Stimulated activated CD4-positive, alpha-beta T cell treated with anti-CD3 and anti-CD28 coated beads, Interleukin-2, amount 100 ng/mL, for 48 hours (primary cell): ENCODE results near the gene FEZ2.

Experiments
- DNase-seq, 2 donors: peaks; one replicate each; pipeline ENCODE4 v3.0.0-alpha.2; 2020

The FEZ2 gene

DNA sequence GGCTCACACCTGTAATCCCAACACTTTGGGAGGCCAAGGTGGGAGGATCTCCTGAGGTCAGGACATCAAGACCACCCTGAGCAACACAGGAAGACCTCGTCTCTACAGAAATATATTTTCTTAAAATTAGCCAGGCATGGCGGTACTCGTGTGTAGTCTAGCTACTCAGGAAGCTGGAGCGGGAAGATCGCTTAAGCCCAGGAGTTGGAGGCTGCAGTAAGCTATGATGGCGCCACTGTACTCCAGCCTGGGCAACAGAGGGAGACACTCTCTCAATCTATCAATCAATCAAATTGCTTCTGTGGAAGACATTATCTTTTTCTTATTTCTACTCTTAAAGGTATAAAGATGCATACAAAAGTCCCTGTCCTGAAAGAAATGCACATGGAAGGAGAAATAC, 11.3 kb downstream of the FEZ2 start:
- no peak for DNase-seq

DNA sequence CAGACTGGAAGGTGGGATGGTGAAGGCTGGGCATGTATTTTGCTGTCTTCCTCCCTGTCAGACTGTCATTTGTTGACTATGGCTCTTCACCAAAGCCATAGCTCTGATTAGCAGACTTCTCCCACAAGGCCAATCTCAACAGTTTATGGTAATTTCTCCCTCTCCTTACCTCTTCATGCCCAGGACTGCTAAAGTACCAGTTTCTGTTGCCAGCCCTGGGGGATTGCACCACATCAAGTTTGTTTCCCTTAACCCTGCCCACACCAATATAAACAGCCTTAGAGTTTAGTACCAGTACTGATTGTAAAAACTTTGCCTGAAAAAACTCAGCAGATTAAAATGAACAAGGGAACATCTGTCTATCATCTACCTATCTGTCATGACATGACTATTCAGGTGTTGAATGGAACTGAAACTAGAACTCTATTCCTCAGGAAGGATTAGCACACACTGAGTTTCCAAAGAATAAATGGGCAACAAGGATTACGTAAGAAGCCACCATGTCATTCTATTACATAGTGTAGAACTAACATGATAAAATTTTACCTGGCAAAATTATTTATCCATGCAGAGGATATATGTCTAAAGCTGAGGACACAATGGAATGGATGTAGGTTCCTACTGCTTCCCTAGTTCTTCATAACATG, 13.7 kb downstream of the FEZ2 start:
- no peak for DNase-seq

DNA sequence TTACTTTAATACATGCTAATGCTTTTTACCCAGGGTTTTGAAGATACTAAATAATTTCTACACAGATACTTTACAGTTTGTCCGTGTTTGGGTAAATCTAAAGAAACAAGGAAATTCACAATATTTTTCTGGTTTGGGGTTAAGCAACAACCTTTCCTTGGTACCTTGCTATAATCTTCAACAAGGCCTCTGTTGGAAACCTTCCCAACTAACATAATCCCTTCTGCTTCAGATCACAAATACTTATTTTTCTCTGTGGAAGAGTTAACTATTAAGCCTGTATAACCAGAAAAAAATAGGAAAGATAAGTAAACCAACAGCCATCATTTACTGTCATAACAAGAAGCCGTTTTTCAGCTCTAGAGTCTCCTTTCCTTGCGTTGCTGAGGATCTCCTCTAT, 15.0 kb downstream of the FEZ2 start:
- DNase-seq = no peak

DNA sequence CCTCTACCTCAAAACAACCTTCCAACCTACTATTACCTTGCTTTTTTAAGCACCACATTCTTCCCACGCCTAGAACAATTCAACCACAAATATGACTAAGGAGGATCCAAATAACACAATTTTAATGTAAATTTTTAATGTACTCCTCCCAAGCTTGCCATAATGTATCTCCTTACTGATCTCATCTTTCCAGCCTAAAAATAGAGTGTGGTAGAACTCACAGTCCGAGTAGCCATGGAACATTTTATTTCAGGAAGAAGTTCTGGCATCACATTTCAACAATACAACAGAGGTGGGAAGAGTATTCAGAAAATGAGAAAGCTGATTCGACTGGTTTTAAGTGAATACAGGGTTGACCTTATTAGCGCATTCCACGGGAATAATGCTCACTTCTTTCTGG, 15.4 kb downstream of the FEZ2 start:
- no peak for DNase-seq

DNA sequence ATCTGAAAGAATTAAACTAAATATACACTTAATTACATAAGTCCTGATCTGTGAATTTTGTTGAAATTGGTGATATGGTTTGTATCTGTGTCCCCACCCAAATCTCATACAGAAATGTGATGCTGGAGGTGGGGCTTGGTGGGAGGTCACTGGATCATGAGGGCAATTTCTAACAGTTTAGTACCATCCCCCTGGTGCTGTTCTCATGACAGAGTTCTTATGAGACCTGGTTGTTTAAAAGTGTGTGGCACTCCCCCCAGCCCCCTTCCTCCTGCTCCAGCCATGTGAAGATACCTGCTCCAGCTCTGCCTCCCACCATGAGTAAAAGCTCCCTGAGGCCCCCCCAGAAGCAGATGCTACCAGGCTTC, 18.7 kb downstream of the FEZ2 start:
- no peak for DNase-seq

DNA sequence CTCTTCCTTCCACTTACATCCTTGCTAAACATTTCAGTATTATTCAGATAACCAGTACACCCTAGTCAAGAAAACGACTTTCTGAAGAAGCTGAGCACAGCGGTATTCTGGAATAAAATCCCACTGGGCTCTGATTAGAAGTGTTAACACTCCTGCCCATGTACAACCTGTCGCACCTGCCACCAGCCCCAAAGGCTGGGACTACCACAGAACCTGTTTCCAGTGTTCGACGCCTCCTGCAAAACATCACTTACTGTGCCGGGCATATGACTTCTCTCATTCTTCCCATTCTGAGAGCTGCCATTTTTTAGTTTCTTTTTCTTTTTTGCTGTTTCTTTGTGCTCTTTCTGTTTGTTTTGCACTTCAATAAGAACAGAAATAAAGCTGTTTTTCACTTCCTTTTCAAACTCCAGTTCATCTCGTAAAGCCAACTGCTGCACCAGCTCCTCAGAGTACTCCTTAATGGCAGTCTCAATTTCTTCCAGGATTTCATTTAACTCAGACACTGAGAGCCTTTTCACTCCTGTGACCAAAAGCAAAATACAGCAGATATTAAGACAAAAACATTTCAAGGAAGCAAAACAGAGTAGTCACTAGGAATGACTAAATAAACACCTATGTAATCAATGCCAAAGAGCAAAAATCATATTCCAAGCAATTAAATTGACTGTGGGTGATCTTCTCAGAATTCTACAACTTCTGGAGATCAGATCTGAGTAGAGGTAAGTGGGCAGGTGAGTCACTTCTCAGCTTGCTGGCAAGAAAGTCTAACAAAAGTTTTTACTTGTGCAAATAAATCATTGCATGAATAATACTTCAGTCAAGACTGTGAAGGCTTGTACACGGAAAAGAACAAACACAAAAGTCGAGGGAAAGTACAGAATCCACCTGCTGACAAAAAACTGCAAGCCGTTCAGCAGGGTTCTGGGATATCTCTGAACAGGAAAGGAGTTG, 19.3 kb downstream of the FEZ2 start:
- DNase-seq = no peak

DNA sequence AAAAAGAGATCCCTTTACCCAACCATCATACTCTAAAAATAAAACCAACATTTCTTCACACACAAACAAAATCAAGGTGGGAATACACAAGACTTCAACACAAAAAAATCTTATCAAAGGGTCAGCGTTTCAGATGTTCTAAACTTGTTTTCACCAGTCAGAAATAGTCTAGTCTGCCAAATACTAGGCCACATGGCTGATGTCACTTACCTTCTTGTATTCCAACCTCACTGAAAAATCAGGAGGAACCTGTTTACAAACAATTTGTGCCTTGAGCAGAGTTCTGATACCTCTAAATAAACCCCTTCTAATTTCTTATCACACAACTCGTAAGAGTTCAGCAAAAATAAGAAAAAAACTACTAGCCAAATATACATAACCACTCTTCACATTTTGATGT, 20.1 kb downstream of the FEZ2 start:
- no peak for DNase-seq

DNA sequence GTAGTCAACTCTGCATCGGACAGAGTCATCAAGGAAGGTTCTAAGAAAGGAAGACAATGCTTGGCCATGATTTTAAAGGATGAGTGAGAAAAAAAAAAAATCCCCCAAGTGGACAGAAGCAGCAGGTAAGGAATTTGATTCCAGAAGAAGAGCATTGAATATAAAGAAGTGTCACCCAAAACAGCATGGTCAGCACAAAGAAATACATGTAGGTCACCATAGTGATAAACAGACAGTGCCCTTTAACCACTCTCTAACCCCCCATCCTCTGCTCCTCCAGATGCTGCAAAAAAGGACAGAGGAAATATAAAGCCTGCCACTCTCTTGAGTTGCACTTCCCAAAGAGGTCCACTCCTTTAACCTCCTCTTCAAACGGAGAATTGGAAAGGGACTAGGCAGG, 23.4 kb downstream of the FEZ2 start:
- no peak for DNase-seq

DNA sequence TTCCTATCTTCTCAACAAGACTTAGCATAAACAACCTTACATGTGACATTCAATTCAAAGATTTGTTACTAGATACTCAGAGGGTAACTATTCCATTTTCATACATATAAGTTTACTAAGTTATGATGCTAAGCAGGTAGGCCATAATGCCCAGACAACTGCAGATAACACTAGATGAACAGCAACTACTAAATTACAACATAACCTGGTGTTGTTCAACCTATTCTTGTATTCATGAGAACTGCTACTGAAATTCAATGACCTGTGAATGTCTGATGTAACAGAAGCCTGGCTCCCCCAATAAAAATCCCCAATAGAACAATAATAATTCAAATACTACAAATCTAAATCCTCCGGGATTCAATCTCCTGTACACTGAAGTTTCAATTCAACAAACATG, 24.8 kb downstream of the FEZ2 start:
- DNase-seq = no peak

DNA sequence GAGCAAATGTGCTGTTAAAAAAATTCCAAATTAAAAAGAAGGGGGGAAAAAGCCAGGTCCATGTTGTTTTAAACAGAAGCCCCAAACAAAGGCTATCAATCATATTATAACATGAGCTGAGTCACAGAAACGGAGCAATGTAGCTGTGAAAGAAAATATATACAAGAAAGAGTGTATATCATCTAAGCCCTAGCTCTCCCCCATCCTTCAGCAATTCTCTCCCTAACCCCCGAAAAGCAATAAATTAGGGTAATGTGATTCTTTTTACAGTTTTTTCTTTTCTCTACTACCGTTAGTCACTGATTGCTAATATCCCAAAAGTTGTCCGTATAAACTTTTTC, 25.3 kb downstream of the FEZ2 start:
- no peak for DNase-seq

DNA sequence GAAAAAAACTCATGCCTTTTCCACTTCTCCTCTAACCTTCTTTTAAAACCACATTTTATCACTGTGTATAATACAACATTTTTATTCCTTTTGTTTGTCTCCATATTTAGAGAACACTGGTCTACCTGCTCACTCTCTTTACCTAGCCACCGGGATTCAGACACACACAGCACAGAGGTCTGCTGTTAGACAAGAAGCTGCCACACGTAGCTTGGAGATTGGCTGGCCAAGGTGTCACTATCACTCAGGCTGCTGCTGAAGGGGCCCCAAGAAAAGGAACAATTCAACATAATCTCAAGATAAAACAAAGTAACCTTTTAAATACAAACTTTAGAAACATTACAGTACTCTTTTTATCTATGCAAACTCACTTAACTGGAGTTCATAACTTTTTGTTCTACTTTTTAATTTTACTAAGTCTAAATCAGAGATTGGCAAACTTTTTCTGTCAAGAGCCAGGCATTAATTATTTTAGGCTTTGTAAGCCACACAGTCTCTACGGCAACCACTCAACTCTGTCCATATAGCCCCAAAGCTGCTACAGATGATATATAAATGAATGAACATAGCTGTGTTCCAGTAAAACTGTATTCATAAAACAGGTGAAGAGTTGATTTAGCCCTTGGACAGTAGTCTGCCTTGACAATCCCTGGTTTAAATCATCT, 25.8 kb downstream of the FEZ2 start:
- DNase-seq = no peak

DNA sequence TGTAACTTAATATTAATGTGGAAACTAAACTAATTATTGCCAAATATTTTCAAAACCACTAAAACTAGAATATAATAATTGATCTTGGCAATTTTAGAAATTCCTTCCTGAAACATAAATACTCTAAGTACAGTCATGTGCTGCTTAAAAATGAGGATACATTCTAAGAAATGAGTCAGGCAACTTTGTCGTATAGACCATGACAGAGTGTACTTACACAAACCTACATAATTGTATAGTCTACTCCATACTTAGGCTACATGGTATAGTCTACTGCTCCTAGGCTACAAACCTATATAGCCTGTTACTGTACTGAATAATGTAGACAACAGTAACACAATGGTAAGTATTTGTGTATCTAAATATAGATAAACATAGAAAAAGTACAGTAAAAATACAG, 27.6 kb downstream of the FEZ2 start:
- DNase-seq = no peak

DNA sequence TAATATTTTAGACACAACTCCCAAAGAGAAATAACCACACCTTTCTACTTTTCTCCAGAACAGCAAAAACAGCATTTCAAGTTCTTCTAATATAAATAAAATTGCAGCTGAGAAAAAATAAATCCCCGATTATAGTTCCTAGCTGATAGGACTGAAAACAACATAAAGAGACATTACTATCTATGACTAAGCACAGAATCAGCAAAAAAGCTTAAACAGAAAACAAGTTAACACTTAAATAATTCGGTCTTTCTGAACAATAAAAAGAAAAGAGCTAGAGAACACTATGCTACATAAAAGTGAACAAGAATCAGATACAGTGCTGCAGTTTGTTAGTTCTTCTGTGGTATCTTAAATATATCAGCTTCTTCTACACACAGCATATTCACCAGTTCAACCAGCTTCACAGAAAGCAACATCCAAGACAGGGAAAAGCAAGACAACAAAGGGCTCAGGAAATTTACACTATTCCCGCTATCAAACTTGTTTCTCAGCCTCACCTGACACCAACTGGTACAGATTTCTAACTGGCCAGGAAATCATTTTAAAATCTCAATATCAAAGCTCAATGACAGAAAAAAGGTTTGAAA, 28.6 kb downstream of the FEZ2 start:
- DNase-seq = no peak

DNA sequence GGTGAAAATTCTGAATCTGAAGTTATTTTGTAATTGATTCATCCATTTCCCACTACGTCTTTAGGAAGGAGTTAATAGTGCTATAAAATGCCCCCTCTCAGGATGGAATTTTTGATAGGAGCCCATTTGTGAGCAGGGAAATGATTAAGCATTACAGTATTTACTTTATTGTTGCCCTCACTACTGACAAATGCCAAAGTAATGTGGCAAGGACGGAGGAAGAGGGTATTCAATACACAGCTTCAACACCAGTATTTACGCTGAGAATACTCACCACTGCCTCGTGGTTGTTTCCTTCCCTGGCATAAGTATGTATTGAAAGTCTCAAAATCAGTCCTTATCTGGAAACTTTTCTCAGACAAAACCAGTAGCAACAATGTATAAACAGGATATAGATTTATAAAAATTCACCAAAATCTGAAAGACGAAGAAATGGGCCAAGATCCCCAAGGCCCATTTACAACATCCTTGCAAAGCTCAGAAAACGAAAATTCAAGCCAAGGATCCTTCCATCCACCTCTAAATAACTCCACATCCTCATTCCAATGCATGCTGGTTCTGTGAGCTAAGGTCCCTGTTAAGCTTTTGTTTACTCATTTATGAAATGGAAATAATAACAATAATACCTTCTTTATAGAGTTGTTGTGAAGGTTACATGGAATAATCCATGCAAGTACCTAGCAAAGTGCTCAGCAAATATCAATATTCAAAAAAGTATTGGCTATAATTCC, 29.3 kb downstream of the FEZ2 start:
- DNase-seq = no peak

DNA sequence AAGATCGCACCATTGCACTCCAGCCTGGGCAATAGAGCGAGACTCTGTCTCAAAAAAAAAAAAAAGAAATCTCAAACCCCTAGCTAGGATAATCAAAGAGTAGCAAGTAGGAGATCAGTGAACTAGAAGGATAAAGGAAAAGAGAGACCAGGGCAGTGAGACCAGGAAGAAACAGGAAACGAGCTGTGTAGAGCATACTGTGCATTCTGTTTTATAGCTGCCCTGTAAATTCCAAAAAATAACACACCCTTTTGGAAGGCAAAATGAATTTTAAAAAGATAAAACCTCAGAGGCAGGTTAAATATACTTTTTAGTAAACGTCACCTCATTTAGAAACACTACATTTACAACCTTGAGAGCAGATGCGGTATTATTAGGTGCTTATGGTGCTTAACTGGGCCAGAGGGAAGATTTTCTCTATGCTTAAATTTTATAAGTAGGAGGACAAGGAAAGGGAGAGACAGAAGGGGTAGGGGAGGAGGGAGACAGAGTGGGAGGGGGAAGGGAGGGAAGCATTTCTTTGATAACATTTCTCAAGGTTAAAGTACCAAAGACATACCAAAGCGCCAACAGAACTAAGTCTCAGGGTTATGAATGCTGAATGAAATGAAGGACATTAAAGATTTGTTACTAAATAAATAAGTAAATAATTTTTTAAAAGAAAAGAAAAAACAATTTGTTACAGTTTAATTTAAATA, 30.1 kb downstream of the FEZ2 start:
- no peak for DNase-seq

DNA sequence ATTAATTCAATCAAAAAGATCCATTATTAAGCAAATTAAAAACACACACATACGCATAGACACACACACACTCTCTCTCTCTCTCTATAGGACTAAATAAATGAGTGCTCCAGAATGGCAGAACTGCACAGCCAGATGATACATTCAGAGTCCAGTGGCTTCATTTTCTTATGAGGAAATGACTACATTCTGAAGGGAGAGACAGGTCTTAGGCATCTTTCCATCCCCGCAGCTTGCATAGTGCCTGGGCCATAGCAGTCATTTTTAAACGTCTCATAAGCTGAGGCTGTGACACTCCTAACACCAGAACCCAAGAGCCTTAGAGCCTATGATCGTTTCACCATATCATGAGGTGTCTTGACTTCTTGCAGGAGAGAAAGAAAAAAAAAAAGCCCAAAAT, 31.1 kb downstream of the FEZ2 start:
- DNase-seq = no peak

DNA sequence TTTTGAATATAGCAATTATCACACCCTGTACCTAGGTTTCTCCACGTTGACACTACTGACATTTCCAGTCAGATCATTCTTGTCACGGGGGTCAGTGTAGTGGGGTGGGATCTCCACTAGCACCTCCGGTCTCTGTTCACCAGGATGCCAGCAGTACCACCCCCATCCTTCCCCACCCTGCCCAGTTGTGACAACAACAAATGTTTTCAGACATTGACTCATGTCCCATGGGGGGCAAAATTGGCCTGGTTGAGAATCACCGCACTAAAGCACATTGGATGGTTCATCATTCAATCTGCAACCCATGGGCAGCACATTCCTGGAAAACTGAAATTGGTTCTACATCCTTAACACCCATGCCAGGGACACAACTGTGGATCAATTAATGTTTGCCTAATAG, 32.3 kb downstream of the FEZ2 start:
- no peak for DNase-seq

DNA sequence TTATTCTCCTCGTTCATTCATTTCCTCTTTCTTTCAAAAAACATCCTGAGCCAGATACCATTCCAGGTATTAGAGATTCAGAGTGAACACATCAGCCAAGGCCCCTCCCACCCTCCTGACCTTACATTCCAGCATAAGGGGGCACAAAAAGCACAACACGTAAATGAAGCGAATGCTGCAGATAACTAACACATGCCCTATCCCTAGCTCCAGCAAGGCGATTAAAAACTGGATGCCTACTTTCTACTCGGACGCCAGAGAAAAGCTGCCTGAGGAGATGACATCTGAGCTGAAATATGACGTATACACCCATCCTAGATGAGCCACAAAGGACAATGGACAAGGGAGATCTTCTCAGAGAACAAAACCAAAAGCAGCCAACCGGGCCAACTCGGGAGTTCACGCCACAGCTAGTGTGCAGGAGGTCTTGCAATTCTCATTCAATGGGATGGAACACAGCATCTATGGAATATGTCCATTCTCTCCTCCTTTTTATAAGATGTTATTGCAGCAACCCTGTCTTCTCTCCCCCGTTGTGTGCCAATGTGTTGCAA, 33.5 kb downstream of the FEZ2 start:
- DNase-seq = no peak

DNA sequence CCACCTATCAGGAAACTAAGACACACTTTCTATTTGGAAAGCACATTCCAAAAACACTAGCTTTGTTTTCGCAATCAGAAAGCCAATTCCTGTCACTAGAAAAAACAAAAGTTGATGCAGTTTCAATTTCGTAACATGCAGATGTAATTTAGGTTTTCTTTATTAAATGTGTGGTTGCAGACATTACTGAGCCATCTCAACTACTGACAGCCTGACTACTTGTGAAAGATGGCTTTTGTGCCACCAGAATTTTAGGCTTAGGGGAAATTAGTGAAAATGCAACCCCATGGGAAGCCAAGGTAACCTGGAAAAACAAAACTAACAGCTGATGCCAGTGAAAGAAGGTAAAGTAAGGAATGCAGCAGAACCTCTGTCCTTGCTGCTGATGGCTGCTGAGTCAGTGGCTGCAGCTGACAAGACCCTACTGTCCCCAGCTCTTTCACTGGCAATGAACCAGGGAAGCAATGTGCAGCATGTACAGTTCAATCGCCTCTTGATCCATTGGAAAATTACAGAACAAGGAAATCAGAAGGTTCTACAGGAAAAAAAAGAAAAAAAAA, 34.9 kb downstream of the FEZ2 start:
- no peak for DNase-seq

DNA sequence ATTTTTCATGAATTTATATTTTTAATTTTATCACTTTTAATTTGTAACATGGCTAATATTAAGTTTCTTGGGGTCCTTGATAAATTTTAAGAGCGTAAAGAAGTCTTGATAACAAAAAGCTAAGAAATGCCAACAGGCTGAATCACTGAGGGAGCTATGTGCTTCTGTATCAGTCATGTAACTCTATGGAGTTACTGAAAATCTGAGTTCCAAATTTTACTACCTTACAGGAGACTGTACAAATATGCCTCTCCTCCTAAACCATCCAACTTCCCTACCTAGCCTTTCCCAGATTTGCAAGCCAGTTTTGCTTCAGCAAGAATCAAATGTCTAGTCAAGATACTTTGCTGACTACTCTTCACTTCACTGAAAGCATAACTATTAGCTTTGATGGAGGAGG, 35.7 kb downstream of the FEZ2 start:
- no peak for DNase-seq

DNA sequence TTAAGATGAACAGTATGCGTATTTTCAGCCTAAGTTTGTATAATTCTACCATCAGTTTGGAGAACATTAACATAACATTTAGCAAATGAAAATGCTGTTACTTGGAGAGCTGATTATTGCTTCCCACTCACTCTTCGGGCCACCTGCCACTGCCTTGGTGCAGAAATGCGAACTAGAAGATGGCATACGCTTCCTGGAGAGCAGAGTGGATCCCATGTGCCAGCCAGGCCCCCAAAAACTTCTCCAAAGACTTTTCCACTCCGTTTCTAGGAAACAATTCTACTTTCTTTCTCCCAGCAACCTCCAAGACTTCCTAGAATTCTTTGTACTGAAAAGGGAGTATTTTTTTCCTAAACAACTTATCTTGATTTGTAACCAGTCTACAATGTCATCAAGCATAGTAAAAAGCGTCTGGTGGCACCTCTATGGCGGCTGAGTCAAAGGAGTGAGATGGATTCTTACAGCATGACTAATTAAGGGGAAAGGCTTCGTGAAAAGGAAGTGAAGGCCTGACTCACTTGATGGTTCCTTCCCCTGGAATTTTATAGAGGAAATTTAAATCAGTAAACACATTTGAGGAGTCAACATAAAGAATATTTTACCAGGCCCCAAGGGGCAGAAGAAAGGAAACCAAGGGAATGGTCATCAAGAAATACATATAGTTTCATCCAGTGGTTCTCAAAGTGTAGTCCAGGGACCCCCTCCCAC, 36.6 kb downstream of the FEZ2 start:
- no peak for DNase-seq
